Glutamatergic neuron (in vitro differentiated cells): Measurements from ENCODE around the gene FOXO1. TPM values are rescaled to one million over a fixed set of nuclear protein-coding genes. Genes with fewer than 3 reads are reported as not detected.

Experiments used
- DNase-seq: peaks from one replicate; pipeline ENCODE4 v3.0.0; 2022
- H3K27ac Mint-ChIP-seq: one replicate; pipeline ENCODE4 v1.8.0; 2020; ENCODE audit warnings: mild to moderate bottlenecking, mixed read lengths, inconsistent platforms; ENCODE audit not compliant: unreplicated experiment
- H3K27me3 Mint-ChIP-seq: one replicate; pipeline ENCODE4 v1.8.0; 2020; ENCODE audit warnings: mild to moderate bottlenecking, moderate library complexity, mixed read lengths, inconsistent platforms; ENCODE audit not compliant: unreplicated experiment
- H3K36me3 Mint-ChIP-seq: one replicate; pipeline ENCODE4 v1.8.0; 2020; ENCODE audit warnings: mild to moderate bottlenecking, mixed read lengths, inconsistent platforms; ENCODE audit not compliant: unreplicated experiment
- H3K4me1 Mint-ChIP-seq: one replicate; pipeline ENCODE4 v1.8.0; 2020; ENCODE audit warnings: mild to moderate bottlenecking, low read depth, mixed read lengths, inconsistent platforms; ENCODE audit not compliant: unreplicated experiment
- H3K4me3 Mint-ChIP-seq: one replicate; pipeline ENCODE4 v1.8.0; 2020; ENCODE audit warnings: mild to moderate bottlenecking, mixed read lengths, inconsistent platforms; ENCODE audit not compliant: unreplicated experiment
- H3K9me3 Mint-ChIP-seq: one replicate; pipeline ENCODE4 v1.8.0; 2020; ENCODE audit warnings: mild to moderate bottlenecking, moderate library complexity, mixed read lengths, inconsistent platforms; ENCODE audit not compliant: unreplicated experiment
- CTCF ChIP-seq: fragments of 200-600 bp; sonication (generic); IDR thresholded peaks from one replicate; pipeline ENCODE4 v1.5.0; 2021; ENCODE audit not compliant: partially characterized antibody, unreplicated experiment
- total RNA-seq: library from RNA; stranded (reverse); fragmentation: NEBNext Ultra II Directional; extraction: Animal tissue kit (Norgen Biotek cat#: 25700); gene quantifications from one replicate; pipeline ENCODE4 v1.2.1, GENCODE V29; 2021; ENCODE audit not compliant: unreplicated experiment

The FOXO1 gene
- total RNA-seq, 1 donor from 2014 or later: 1.4 TPM

GRCh38 chr13:40552895-40553294 lies 113.5 kb downstream of the FOXO1 start:
- H3K27ac Mint-ChIP-seq: no peak overlapping the region
- H3K9me3 Mint-ChIP-seq: peaks cover 2% of the 10 kb centered on the region
- no peak for TF ChIP-seq CTCF
- no peak overlapping the region for H3K4me3 Mint-ChIP-seq
- H3K36me3 Mint-ChIP-seq: no peaks in the 10 kb centered on the region
- no peaks in the 10 kb centered on the region for H3K4me1 Mint-ChIP-seq
- no peaks in the 10 kb centered on the region for H3K27me3 Mint-ChIP-seq
- no peak for DNase-seq

GRCh38 chr13:40550130-40550529 lies 116.3 kb downstream of the FOXO1 start:
- Mint-ChIP-seq H3K27ac (no peak overlapping the region), H3K9me3 (peaks cover 2% of the 10 kb centered on the region), H3K36me3 (no peaks in the 10 kb centered on the region), H3K27me3 (no peaks in the 10 kb centered on the region), H3K4me3 (no peak overlapping the region), H3K4me1 (no peaks in the 10 kb centered on the region)
- TF ChIP-seq CTCF: no peak
- no peak for DNase-seq

- H3K9me3 Mint-ChIP-seq: peaks cover 2% of the 10 kb centered on the region
- H3K4me3 Mint-ChIP-seq: no peak overlapping the region
- DNase-seq: no peak
- H3K27me3 Mint-ChIP-seq: no peaks in the 10 kb centered on the region
- no peaks in the 10 kb centered on the region for H3K36me3 Mint-ChIP-seq
- no peaks in the 10 kb centered on the region for H3K4me1 Mint-ChIP-seq
- H3K27ac Mint-ChIP-seq: no peak overlapping the region
- TF ChIP-seq CTCF: no peak
These were observed 116.8 kb downstream of the FOXO1 start for GRCh38 chr13:40549500-40550094.

GRCh38 chr13:40547591-40548315 lies 118.7 kb downstream of the FOXO1 start:
- no peak overlapping the region for H3K4me3 Mint-ChIP-seq
- H3K4me1 Mint-ChIP-seq: no peaks in the 10 kb centered on the region
- no peak for DNase-seq
- H3K9me3 Mint-ChIP-seq: peaks cover 2% of the 10 kb centered on the region
- H3K36me3 Mint-ChIP-seq: no peaks in the 10 kb centered on the region
- TF ChIP-seq CTCF: no peak
- H3K27me3 Mint-ChIP-seq: no peaks in the 10 kb centered on the region
- no peak overlapping the region for H3K27ac Mint-ChIP-seq

GRCh38 chr13:40546047-40546446 lies 120.4 kb downstream of the FOXO1 start:
- no peaks in the 10 kb centered on the region for H3K27me3 Mint-ChIP-seq
- H3K4me3 Mint-ChIP-seq: no peak overlapping the region
- no peak overlapping the region for H3K27ac Mint-ChIP-seq

More at GRCh38 chr13:40546047-40546446, 120.4 kb downstream of the FOXO1 start:
- peaks cover 2% of the 10 kb centered on the region for H3K9me3 Mint-ChIP-seq
- no peak for DNase-seq
- no peak for TF ChIP-seq CTCF
- H3K36me3 Mint-ChIP-seq: no peaks in the 10 kb centered on the region
- H3K4me1 Mint-ChIP-seq: no peaks in the 10 kb centered on the region
